ENCODE measurements around the gene SLC1A4.

Gene SLC1A4

GRCh38 chr2:65023742-65024141, 34.5 kb downstream of the SLC1A4 start:
- no peak for DNase-seq (ENCODE audit: low read depth)
- H3K4me3 ChIP-seq (ENCODE audit: low read depth, low read length) = no peak overlapping the region
- TF ChIP-seq, protein P1, sequence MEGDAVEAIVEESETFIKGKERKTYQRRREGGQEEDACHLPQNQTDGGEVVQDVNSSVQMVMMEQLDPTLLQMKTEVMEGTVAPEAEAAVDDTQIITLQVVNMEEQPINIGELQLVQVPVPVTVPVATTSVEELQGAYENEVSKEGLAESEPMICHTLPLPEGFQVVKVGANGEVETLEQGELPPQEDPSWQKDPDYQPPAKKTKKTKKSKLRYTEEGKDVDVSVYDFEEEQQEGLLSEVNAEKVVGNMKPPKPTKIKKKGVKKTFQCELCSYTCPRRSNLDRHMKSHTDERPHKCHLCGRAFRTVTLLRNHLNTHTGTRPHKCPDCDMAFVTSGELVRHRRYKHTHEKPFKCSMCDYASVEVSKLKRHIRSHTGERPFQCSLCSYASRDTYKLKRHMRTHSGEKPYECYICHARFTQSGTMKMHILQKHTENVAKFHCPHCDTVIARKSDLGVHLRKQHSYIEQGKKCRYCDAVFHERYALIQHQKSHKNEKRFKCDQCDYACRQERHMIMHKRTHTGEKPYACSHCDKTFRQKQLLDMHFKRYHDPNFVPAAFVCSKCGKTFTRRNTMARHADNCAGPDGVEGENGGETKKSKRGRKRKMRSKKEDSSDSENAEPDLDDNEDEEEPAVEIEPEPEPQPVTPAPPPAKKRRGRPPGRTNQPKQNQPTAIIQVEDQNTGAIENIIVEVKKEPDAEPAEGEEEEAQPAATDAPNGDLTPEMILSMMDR (IDR thresholded peaks at IDR 0.05; ENCODE audit: control insufficient read depth, extremely low read depth, insufficient read depth) = no peak

GRCh38 chr2:65024149-65024829, 35.1 kb downstream of the SLC1A4 start:
- TF ChIP-seq, protein P1 (IDR thresholded peaks at IDR 0.05; ENCODE audit: control insufficient read depth, extremely low read depth, insufficient read depth) = no peak
- no peak overlapping the region for H3K4me3 ChIP-seq (ENCODE audit: low read depth, low read length)
- DNase-seq (ENCODE audit: low read depth) = no peak

DNA sequence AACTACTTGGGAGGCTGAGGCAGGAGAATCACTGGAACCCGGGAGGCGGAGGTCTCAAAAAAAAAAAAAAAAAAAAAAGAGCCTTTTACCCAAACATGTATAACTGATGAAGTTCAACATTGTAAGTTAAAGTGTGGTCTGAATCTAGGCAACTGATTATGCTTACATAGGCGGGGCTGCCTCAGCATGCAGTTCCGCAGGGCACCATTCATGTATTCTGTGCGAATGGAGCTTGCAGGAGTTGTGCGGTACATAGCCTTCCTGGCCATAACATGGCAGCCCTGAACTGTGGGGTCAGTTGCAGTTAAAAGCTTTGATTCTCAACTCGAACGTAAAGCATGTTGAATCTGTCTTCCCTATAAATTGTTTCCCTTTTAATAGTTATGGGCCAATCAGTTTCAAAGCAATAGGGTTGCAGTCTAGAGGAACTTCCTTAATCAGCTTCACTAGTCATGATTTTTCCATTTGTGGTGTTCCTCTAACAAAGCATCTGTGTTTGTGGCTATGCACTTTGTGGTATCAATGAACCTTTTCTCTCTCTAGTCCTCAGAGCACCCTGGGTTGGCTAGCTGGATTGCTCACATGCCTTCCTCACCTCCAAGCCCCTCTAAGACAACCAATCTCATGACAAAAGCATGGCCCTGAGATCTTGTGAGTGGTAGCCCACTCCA, 36.4 kb downstream of the SLC1A4 start:
- DNase-seq (ENCODE audit: low read depth) = no peak
- TF ChIP-seq, protein P1 (IDR thresholded peaks at IDR 0.05; ENCODE audit: control insufficient read depth, extremely low read depth, insufficient read depth) = no peak

GRCh38 chr2:65026154-65026553, 37.0 kb downstream of the SLC1A4 start:
- no peak for DNase-seq (ENCODE audit: low read depth)
- TF ChIP-seq, protein P1 (IDR thresholded peaks at IDR 0.05; ENCODE audit: control insufficient read depth, extremely low read depth, insufficient read depth) = no peak
- H3K4me3 ChIP-seq (ENCODE audit: low read depth, low read length) = no peak overlapping the region

More for the DNA sequence above, 36.4 kb downstream of the SLC1A4 start:
- H3K4me3 ChIP-seq (ENCODE audit: low read depth, low read length) = no peak overlapping the region

- DNase-seq (ENCODE audit: low read depth) = no peak
- TF ChIP-seq, protein P1 (IDR thresholded peaks at IDR 0.05; ENCODE audit: control insufficient read depth, extremely low read depth, insufficient read depth) = no peak
- no peak overlapping the region for H3K4me3 ChIP-seq (ENCODE audit: low read depth, low read length)
Measured at GRCh38 chr2:65026704-65027464, 37.7 kb downstream of the SLC1A4 start.

- TF ChIP-seq, protein P1 (IDR thresholded peaks at IDR 0.05; ENCODE audit: control insufficient read depth, extremely low read depth, insufficient read depth) = no peak
- H3K4me3 ChIP-seq (ENCODE audit: low read depth, low read length) = no peak overlapping the region
- no peak for DNase-seq (ENCODE audit: low read depth)
Measured at GRCh38 chr2:65027616-65028244, 38.5 kb downstream of the SLC1A4 start.
